RWPE2 (cell line): ENCODE results near the gene SLC24A1.

ENCODE experiments used
- ATAC-seq: fragments of 200-7000 bp; cut with Tn5 transposase; 3 replicates; pipeline ENCODE4 v1.9.1; 2021; ENCODE audit warnings: low read depth
- DNase-seq: peaks from one replicate; pipeline ENCODE4 v3.0.0-alpha.2; 2020; ENCODE audit warnings: low spot score
- H3K27ac ChIP-seq: fragments of 450-650 bp; 2 replicates; pipeline ENCODE4 v1.5.1; 2017; ENCODE audit warnings: mild to moderate bottlenecking; ENCODE audit not compliant: poor library complexity, severe bottlenecking
- H3K27me3 ChIP-seq: fragments of 250-450 bp; sonication (Bioruptor Pico); 2 replicates; pipeline ENCODE4 v1.5.1; 2021; ENCODE audit warnings: mild to moderate bottlenecking, moderate library complexity; ENCODE audit not compliant: insufficient read depth, poor library complexity, severe bottlenecking
- H3K36me3 ChIP-seq: fragments of 250-450 bp; sonication (Bioruptor Pico); 2 replicates; pipeline ENCODE4 v1.5.1; 2020; ENCODE audit warnings: low read depth, mild to moderate bottlenecking, moderate library complexity
- H3K4me1 ChIP-seq: fragments of 250-450 bp; sonication (Bioruptor Pico); 2 replicates; pipeline ENCODE4 v1.5.1; 2021; ENCODE audit warnings: mild to moderate bottlenecking, moderate library complexity; ENCODE audit not compliant: insufficient read depth, poor library complexity, severe bottlenecking
- H3K4me3 ChIP-seq: fragments of 250-450 bp; sonication (Bioruptor Pico); 2 replicates; pipeline ENCODE4 v1.5.1; 2021; ENCODE audit warnings: mild to moderate bottlenecking, moderate library complexity; ENCODE audit not compliant: severe bottlenecking
- H3K9me3 ChIP-seq: fragments of 250-450 bp; sonication (Bioruptor Pico); 2 replicates; pipeline ENCODE4 v1.5.1; 2021; ENCODE audit warnings: mild to moderate bottlenecking, moderate library complexity; ENCODE audit not compliant: severe bottlenecking
- CTCF ChIP-seq: fragments of 450-650 bp; IDR thresholded peaks from one replicate; pipeline ENCODE4 v1.5.1; 2017; ENCODE audit warnings: mild to moderate bottlenecking, moderate library complexity; ENCODE audit not compliant: poor library complexity, severe bottlenecking

The SLC24A1 gene

DNA sequence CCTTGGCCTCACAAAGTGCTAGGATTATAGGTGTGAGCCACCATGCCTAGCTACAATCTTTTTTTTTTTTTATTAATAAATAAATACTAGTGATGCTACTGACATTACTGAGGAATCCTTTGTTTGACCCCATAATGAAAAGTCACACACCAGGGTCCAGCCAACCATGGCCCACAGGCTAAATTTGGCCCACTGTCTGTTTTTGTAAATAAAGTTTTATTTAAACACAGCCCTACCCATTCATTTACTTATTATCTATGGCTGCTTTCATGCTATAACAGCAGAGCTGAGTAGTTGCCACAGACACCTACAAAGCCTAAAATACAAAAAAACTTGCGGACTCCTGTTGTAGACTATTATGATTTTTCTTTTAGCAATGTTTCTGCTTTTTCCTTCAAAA lies 18.2 kb upstream of the SLC24A1 start:
- H3K27ac ChIP-seq = no peak overlapping the region

GRCh38 chr15:65610871-65611718 lies 10.6 kb upstream of the SLC24A1 start, which contains the start of gene INTS14:
Gene INTS14, minus strand, starts transcription at chr15:65611131. Its CDS starts 3,751 bp downstream, at chr15:65607380.
- H3K27ac ChIP-seq = peak within 1 kb of the TSS; percentile 64
- H3K9me3 ChIP-seq = no peaks in the 10 kb centered on the region
- H3K4me3 ChIP-seq = peak within 1 kb of the TSS; percentile 70
- H3K4me1 ChIP-seq = peaks cover 5% of the 10 kb centered on the region
- peak; percentile 98 for ATAC-seq
- H3K27me3 ChIP-seq = no peaks in the 10 kb centered on the region
- H3K36me3 ChIP-seq = peaks cover 12% of the 10 kb centered on the region
- peak; percentile 99 for DNase-seq
- peak; percentile 96 for TF ChIP-seq CTCF

More for the DNA sequence above, 18.2 kb upstream of the SLC24A1 start:
- Histone ChIP-seq H3K4me3 (no peak overlapping the region), H3K9me3 (no peaks in the 10 kb centered on the region), H3K36me3 (peaks cover 74% of the 10 kb centered on the region), H3K27me3 (no peaks in the 10 kb centered on the region), H3K4me1 (no peaks in the 10 kb centered on the region)
- ATAC-seq (no peak), DNase-seq (no peak)
- TF ChIP-seq CTCF = no peak

DNA sequence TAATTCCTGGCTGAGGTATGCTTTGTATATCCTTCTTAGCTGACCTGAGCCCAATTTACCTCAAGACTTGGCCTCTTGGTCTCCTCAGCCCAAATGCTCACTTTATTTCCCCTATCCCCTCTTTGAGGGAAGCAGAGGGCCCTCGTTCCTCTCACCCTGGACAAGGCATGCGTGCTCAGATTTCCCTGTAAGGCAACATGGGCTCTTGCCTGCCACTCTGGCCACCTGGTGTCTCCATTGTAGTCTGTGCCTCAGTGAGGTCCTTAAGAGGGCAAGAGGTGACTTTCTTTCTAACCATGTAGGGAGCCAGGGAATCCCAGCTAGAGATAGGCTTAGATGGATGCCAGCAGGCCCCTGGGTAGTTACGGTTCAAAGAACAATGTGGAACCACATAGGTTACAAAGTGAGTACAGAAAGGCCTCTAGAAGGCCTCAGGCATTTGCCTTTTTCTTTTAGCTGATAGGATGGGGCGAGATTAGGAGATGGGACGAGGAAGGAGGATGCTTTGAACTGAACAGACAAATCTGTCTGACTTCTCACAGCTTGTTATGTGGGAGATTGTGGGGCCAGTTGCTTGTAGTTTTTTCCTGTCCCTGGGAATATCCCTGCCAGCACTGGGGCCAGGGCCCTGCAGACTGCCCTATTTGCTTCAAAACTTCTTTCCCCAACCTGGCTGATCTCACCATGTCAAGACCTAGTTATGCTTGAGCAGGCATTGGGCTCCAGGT lies 9.7 kb upstream of the SLC24A1 start:
- DNase-seq = no peak
- TF ChIP-seq CTCF = no peak
- Histone ChIP-seq H3K27me3 (no peaks in the 10 kb centered on the region), H3K9me3 (no peaks in the 10 kb centered on the region), H3K4me1 (peaks cover 5% of the 10 kb centered on the region), H3K27ac (peak overlapping the region; percentile 64), H3K36me3 (peaks cover 4% of the 10 kb centered on the region), H3K4me3 (peak overlapping the region; percentile 70)
- no peak for ATAC-seq

- no peak overlapping the region for H3K27ac ChIP-seq
- no peak overlapping the region for H3K4me3 ChIP-seq
- H3K4me1 ChIP-seq = peaks cover 5% of the 10 kb centered on the region
- H3K36me3 ChIP-seq = no peaks in the 10 kb centered on the region
- no peaks in the 10 kb centered on the region for H3K9me3 ChIP-seq
- no peaks in the 10 kb centered on the region for H3K27me3 ChIP-seq
- TF ChIP-seq CTCF = no peak
- no peak for ATAC-seq
- DNase-seq = no peak
Observed at GRCh38 chr15:65612616-65612946, 9.2 kb upstream of the SLC24A1 start.
